HG03066 (cell line): ENCODE data around the gene ARL8A.
"Not testable (repeated sequence)": the region's sequence is repeated elsewhere in the genome, so short reads cannot be mapped to it uniquely, and the experiment has no call there.

Experiments
- ATAC-seq: cut with Tn5 transposase; IDR thresholded peaks from one replicate; pipeline ENCODE4 v1.9.1; 2021; ENCODE audit warnings: low read depth; ENCODE audit not compliant: unreplicated experiment

ARL8A gene

GRCh38 chr1:202144402-202145067, at the start of gene ARL8A:
Gene ARL8A, minus strand, starts transcription at chr1:202144737. Its CDS starts 165 bp downstream, at chr1:202144572.
- peak; percentile 53 for ATAC-seq

GRCh38 chr1:202194328-202194648, 49.8 kb upstream of the ARL8A start:
- no peak for ATAC-seq

GRCh38 chr1:202193614-202194327, 49.2 kb upstream of the ARL8A start, which contains the start of gene LGR6:
Gene LGR6, plus strand, starts transcription at chr1:202193799. Its CDS starts 191 bp downstream, at chr1:202193990.
- ATAC-seq, result no peak

GRCh38 chr1:202192770-202193613, 48.5 kb upstream of the ARL8A start:
- ATAC-seq, result no peak

- ATAC-seq, result not testable (repeated sequence)
Measured at GRCh38 chr1:202191391-202191790, 46.9 kb upstream of the ARL8A start.

GRCh38 chr1:202189918-202190715, 45.6 kb upstream of the ARL8A start:
- no peak for ATAC-seq

GRCh38 chr1:202189001-202189790, 44.7 kb upstream of the ARL8A start:
- ATAC-seq, result no peak

GRCh38 chr1:202187697-202188407, 43.3 kb upstream of the ARL8A start:
- no peak for ATAC-seq

GRCh38 chr1:202187041-202187671, 42.6 kb upstream of the ARL8A start:
- ATAC-seq, result no peak

GRCh38 chr1:202186327-202186726, 41.8 kb upstream of the ARL8A start:
- ATAC-seq, result no peak

- ATAC-seq, result no peak
Measured at GRCh38 chr1:202184750-202185460, 40.4 kb upstream of the ARL8A start.

GRCh38 chr1:202182040-202182877, 37.7 kb upstream of the ARL8A start:
- ATAC-seq, result no peak

GRCh38 chr1:202181586-202181985, 37.0 kb upstream of the ARL8A start:
- ATAC-seq, result no peak

- not testable (repeated sequence) for ATAC-seq
Measured at GRCh38 chr1:202180751-202181139, 36.2 kb upstream of the ARL8A start.

GRCh38 chr1:202179828-202180750, 35.6 kb upstream of the ARL8A start:
- no peak for ATAC-seq
